Right lobe of liver (tissue), 6 donors: ENCODE data around the gene ENTHD1. TPM values are rescaled to one million over a fixed set of nuclear protein-coding genes. Genes with fewer than 3 reads are reported as not detected.

Source experiments
- ATAC-seq, 4 donors: fragments of 200-7000 bp; cut with Tn5 transposase; one replicate each; pipeline ENCODE4 v1.9.1; 2020; ENCODE audit warnings: mild to moderate bottlenecking in 4 of 4, moderate library complexity in 4 of 4
- DNase-seq, 3 donors: peaks; one replicate each; pipeline ENCODE4 v3.0.0-alpha.2; 2020
- H3K27ac ChIP-seq, 3 donors: fragments of 200-600 bp; one replicate each; pipeline ENCODE4 v1.8.0; 2022
- H3K27me3 ChIP-seq, 2 donors: fragments of 200-600 bp; one replicate each; pipeline ENCODE4 v1.8.0; 2022
- H3K36me3 ChIP-seq, 4 donors: fragments of 200-600 bp; sonication (generic) in 1 of 4; one replicate each; pipeline versions ENCODE4 v1.5.1 to v1.8.0; 2017 to 2022; ENCODE audit warnings: control low read depth in 1 of 4
- H3K4me1 ChIP-seq, 4 donors: fragments of 200-600 bp; sonication (generic) in 1 of 4; one replicate each; pipeline versions ENCODE4 v1.5.1 to v1.8.0; 2017 to 2022; ENCODE audit warnings: control low read depth in 1 of 4
- H3K4me3 ChIP-seq, 3 donors: fragments of 200-600 bp; one replicate each; pipeline ENCODE4 v1.8.0; 2022
- H3K9me3 ChIP-seq, 4 donors: fragments of 200-600 bp; sonication (generic) in 1 of 4; one replicate each; pipeline versions ENCODE4 v1.5.1 to v1.8.0; 2017 to 2022; ENCODE audit warnings: control low read depth in 1 of 4
- POLR2A ChIP-seq: fragments of 450-650 bp; IDR thresholded peaks from one replicate; pipeline ENCODE4 v1.6.1; 2017; ENCODE audit warnings: antibody characterized with exemption, mild to moderate bottlenecking
- WGBS: methylation state at CpG from one replicate; pipeline ENCODE4 v1.1.6; 2018; ENCODE audit warnings: low coverage, low lambda C conversion rate; ENCODE audit not compliant: insufficient coverage; ENCODE audit errors: missing lambda C conversion rate; 5-methylcytosine and 5-hydroxymethylcytosine counted together
- intact Hi-C, 2 donors: fragments of 100-400 bp; cut with DNase I; formaldehyde crosslinking; loops; one replicate each; pipeline versions ENCODE4 v1.11.2 to v1.14.1; 2022
- total RNA-seq, 6 experiments: library from RNA; depleted of rRNA in 2 of 6; stranded (reverse); fragments of >200 nt in 2 of 6; fragmentation: NEBNext Ultra II Directional in 3 of 6; extraction: Animal tissue kit (Norgen Biotek cat#: 25700) in 3 of 6; gene quantifications; one replicate each; pipeline versions ENCODE4 v1.1.0 to v1.2.4, GENCODE V29; 2016 to 2023
- TF ChIP-seq, protein P1 (sequence below), 4 donors: fragments of 200-600 bp in 3 of 4; fragments of 450-650 bp in 1 of 4; IDR thresholded peaks; one replicate each; pipeline versions ENCODE4 v1.5.1 to v1.8.0; 2016 to 2022; ENCODE audit warnings: antibody characterized with exemption in 4 of 4, mild to moderate bottlenecking in 2 of 4
- donor health status: DM: no; HTN: yes; CAD: no.
- donor health status: DM: no; HTN: no; CAD: no.
- donor health status: DM: no; HTN: no; CAD: no.
- donor health status: DM: no; HTN: yes; CAD: no.
- donor health status: DM: no; HTN: yes; CAD: no.

Gene ENTHD1
- total RNA-seq, 6 experiments from 2014 or later, result not detected

DNA sequence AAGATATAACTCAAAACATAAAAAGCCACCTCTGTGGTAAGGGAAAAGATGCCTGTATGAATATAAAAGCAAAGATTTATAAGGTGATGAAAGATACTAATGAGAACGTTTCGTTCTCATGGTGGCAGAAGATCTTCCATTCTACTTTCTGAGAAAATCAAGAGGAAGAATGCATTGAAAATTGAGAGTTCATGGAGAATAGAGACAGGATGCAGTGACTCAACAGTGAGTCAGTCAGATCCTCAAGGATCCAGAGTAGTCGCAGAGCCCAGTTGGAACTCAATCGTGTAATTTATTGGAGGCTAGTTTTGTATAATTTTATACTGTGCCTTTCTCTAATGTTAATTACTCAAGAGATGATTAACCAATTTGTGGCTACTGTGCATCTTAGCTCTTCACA, 73.3 kb downstream of the ENTHD1 start:
- ATAC-seq (no peak), DNase-seq (no peak)
- no peaks in the 10 kb centered on the region for H3K36me3 ChIP-seq
- WGBS, result 51% methylated on average over 4 of the region's 4 CpGs
- intact Hi-C loops, result no loop called here
- H3K4me3 ChIP-seq, result no peak overlapping the region
- no peak for TF ChIP-seq POLR2A
- TF ChIP-seq, protein P1, sequence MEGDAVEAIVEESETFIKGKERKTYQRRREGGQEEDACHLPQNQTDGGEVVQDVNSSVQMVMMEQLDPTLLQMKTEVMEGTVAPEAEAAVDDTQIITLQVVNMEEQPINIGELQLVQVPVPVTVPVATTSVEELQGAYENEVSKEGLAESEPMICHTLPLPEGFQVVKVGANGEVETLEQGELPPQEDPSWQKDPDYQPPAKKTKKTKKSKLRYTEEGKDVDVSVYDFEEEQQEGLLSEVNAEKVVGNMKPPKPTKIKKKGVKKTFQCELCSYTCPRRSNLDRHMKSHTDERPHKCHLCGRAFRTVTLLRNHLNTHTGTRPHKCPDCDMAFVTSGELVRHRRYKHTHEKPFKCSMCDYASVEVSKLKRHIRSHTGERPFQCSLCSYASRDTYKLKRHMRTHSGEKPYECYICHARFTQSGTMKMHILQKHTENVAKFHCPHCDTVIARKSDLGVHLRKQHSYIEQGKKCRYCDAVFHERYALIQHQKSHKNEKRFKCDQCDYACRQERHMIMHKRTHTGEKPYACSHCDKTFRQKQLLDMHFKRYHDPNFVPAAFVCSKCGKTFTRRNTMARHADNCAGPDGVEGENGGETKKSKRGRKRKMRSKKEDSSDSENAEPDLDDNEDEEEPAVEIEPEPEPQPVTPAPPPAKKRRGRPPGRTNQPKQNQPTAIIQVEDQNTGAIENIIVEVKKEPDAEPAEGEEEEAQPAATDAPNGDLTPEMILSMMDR (IDR thresholded peaks at IDR 0.05), result no peak
- H3K27ac ChIP-seq, result no peak overlapping the region
- no peaks in the 10 kb centered on the region for H3K27me3 ChIP-seq
- H3K9me3 ChIP-seq, result no peaks in the 10 kb centered on the region
- H3K4me1 ChIP-seq, result no peaks in the 10 kb centered on the region

DNA sequence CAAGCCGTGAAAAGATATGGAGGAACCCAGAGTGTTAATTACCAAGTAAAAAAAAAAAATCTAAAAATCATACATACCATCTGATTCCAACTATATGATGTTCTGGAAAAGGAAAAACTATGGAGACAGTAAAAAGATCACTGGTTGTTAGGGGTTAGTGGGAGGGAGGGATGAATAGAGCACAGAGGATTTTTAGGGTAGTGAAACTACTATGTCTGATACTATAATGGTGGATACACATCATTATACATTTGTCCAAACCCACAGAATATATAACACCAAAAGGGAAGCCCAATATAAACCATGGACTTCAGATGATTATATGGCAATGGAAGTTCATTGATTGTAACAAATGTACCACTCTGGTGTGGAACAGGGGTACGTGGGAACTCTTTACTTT, 74.1 kb downstream of the ENTHD1 start:
- intact Hi-C loops, result no loop called here
- Histone ChIP-seq H3K9me3 (no peaks in the 10 kb centered on the region), H3K27ac (no peak overlapping the region), H3K4me1 (no peaks in the 10 kb centered on the region), H3K27me3 (no peaks in the 10 kb centered on the region), H3K36me3 (no peaks in the 10 kb centered on the region), H3K4me3 (no peak overlapping the region)
- DNase-seq (no peak), ATAC-seq (no peak)
- no peak for TF ChIP-seq POLR2A
- TF ChIP-seq, protein P1 (IDR thresholded peaks at IDR 0.05), result no peak
- 39% methylated on average over 2 of the region's 2 CpGs for WGBS

DNA sequence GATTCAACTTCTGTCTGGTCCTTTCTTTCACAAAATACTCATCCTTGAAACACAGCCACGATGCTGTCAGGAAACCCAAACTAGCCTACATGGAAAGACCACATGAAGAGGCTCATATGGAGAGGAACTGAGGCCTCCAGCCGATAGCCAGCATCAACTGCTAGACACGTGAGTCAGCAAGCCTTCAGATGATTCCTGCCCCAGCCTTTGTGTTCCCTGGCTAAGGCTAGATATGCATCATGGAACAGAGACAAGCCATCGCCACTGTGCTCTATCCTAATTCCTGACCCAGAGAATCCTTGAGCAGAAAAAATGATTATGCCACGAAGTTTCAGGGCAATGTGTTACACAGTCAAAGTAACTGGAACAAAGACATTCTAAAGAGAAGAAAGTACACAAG, 75.5 kb downstream of the ENTHD1 start:
- WGBS, result 29% methylated on average over 5 of the region's 5 CpGs
- intact Hi-C loops, result no loop called here
- no peak overlapping the region for H3K4me3 ChIP-seq
- ATAC-seq, result no peak
- H3K36me3 ChIP-seq, result no peaks in the 10 kb centered on the region
- no peak overlapping the region for H3K27ac ChIP-seq
- DNase-seq, result no peak
- TF ChIP-seq, protein P1 (IDR thresholded peaks at IDR 0.05), result no peak
- TF ChIP-seq POLR2A, result no peak
- H3K27me3 ChIP-seq, result no peaks in the 10 kb centered on the region
- no peaks in the 10 kb centered on the region for H3K4me1 ChIP-seq
- no peaks in the 10 kb centered on the region for H3K9me3 ChIP-seq

DNA sequence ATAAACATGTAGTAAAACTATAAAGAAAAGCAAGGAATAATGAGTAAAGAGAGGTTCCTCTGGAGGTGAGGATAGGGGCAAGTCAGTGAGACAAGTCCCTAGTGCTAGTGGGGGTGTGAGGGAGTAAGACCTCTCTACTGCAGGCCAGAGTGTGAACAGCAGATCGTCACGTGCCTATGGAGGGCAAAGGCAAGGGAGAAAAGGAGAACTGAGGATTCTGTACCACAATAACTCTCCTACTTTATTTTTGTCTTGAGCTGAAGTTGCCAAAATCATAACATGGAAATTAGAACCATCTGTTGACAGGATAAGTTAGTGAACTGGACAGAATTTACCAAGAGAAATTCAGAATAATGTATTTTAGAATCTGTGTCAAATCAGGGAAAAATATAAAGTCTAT, 77.6 kb downstream of the ENTHD1 start:
- intact Hi-C loops, result no loop called here
- Histone ChIP-seq H3K27me3 (no peaks in the 10 kb centered on the region), H3K4me3 (no peak overlapping the region), H3K4me1 (no peaks in the 10 kb centered on the region), H3K27ac (no peak overlapping the region), H3K9me3 (no peaks in the 10 kb centered on the region), H3K36me3 (no peaks in the 10 kb centered on the region)
- DNase-seq (no peak), ATAC-seq (peak in 1 of 4 donors; percentile 13)
- 0% methylated on average over 2 of the region's 2 CpGs for WGBS
- TF ChIP-seq, protein P1 (IDR thresholded peaks at IDR 0.05), result no peak
- no peak for TF ChIP-seq POLR2A

DNA sequence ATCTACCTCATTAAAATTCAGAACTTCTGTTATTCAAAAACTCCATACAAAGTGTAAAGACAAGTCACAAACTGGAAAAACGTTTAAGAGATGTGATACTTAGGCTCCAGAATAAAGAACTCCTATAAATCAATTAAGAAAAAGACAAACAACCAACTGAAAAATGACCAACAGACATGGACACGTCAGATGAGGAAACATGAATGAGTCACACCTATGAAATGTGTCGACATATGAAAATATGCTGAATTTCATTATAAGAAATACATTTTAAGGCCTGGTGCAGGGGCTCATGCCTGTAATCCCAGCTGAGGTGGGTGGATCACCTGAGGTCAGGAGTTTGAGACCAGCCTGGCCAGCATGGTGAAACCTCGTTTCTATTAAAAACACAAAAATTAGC, 78.7 kb downstream of the ENTHD1 start:
- 46% methylated on average over 4 of the region's 4 CpGs for WGBS
- H3K27ac ChIP-seq, result no peak overlapping the region
- H3K9me3 ChIP-seq, result no peaks in the 10 kb centered on the region
- TF ChIP-seq, protein P1 (IDR thresholded peaks at IDR 0.05), result no peak
- no peak for TF ChIP-seq POLR2A
- no peaks in the 10 kb centered on the region for H3K4me1 ChIP-seq
- intact Hi-C loops, result no loop called here
- no peak for ATAC-seq
- no peaks in the 10 kb centered on the region for H3K27me3 ChIP-seq
- no peak overlapping the region for H3K4me3 ChIP-seq
- no peak for DNase-seq
- H3K36me3 ChIP-seq, result no peaks in the 10 kb centered on the region
